HG03196 (cell line): ENCODE measurements around the gene IGFLR1.

ENCODE experiments used
- ATAC-seq: cut with Tn5 transposase; IDR thresholded peaks from one replicate; pipeline ENCODE4 v1.9.1; 2021; ENCODE audit not compliant: unreplicated experiment

IGFLR1 gene

DNA sequence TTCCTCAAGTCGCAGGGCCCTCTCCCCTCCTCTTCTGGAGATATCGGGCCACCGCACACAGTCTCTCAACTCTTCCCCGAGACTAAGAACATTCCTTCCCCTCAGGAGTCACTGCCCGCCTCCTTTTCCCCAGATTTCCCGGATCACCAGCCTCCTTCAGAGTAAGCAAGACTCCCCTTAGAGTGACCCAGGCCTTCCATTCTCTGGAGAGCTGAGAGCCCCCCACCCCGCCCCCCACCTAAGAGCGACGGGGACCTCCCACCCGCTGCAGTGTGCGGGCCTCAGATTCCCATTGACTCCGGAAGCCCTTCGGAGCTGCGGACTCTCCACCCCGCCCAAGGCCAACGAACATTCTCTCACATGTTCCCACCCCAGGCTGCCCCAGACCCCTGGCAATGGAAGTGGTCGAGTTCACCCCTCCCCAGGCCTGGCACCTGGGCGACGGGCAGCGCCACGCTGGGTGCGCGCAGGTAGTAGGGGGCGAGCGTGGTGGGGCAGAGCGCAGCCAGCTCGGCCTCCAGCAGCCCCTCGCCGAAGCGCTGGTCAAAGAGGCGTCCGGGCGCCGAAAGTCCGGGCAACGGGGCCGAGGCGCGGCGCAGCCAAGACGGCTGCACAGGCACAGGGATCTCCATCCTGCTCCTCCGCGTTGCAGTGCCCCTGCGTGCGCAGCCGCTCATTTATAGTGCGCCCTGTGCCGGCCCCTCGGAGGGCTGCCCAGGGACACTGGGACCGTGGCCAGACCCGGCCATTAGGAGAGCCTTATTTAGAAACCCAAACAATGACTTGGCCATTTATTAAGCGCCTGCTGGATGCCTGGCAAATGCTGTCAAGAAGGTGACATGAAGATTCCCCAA is 14.4 kb upstream of the IGFLR1 start, which contains the start of gene HSPB6:
Gene HSPB6 (minus strand): TSS at position 653 of the 854 bp plus-strand sequence. CDS start 21 bp downstream, at position 632.
- no peak for ATAC-seq

DNA sequence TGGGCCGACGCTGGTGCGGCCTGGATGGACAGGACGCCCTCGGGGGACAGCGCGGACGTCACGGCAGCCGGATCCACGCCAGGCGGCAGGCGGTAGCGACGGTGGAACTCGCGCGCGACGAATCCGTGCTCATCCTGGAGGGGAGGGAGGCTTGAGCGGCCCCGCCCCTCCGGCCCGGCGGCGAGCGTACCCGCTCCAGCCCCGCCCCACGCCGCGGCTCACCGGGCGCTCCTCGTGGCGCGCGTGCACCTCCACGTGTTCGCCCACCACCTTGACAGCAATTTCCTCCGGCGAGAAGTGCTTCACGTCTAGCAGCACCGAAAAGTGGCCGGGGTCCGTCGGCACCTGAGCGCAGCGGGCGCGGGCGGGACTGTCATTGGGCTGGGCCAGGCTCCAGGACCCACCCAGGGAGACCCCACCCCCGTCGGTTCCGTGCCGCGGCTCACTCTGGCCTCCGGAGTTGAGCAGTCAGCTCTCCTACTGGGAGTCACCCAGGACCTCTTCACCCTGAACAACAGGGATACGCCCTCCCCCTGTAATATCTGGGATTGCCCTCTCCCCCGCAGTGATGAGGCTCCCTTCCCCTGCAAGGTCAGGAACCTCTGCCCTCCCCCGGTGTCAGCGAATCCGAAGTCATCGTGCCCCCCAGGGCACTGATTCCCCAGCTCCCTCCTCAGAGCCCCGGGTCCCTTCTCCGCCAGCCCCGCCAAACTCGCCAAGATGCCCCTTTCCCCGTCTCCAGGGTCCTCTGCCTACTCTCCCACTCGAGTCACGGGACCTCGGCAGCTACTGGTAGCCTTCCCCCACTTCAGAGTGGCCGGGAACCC is 13.5 kb upstream of the IGFLR1 start:
- ATAC-seq, result no peak

DNA sequence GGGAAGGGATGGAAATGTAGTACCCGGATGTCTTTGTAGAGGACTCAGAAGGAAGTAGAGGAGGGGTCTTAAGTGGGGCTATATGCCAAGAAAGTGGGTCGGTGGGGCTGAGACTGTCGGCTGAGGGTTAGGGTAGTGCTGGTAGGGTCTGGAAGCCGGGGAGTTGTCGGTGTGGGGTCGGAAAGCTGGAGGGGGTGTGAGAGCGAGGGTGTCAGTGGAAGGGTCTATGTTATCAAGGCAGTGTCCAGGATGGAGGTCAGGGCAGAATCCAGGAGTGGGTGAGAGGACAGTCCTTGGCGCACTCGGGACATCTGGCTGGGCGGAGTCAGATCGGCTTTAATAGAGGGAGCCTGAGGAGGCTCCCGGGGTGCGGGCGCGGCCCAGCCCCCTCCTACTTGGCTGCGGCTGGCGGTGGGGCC is 12.9 kb upstream of the IGFLR1 start:
- no peak for ATAC-seq

DNA sequence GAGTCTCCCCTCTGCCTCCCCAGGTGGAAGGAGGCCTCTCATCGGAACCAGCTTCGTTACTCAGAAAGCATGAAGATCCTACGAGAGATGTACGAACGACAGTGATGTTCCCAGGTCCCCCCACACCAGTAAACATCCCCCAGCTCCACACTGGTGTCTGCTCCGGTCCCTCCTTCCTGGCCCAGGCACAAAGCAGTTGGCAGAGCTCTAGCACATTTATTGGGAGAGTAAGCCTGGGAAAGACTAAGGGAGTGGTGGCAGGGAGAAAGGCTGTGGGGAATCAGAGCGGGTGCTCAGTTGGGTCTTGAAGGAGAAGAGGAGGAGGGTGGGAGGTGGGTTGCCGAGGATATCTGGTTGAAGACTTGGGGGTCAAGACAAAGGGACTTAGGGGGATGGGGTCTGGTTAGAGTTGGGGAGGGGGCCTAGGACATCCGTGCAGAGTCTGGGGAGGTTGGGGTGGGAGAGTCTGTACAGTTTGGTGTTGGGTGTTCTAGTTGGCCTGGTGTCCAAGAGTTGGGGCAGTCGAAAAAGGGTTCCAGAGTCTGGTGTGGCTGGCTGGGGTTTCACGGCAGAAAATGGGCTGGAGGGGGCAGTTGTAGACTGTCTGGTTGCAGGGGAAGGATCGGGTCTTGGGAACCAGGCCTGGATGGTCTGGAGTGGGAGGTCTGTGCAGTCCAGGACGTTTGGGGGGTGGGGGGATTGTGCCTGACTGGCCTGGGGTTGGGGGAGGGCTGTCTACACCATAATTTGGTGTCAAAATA is 12.3 kb upstream of the IGFLR1 start:
- ATAC-seq, result no peak

DNA sequence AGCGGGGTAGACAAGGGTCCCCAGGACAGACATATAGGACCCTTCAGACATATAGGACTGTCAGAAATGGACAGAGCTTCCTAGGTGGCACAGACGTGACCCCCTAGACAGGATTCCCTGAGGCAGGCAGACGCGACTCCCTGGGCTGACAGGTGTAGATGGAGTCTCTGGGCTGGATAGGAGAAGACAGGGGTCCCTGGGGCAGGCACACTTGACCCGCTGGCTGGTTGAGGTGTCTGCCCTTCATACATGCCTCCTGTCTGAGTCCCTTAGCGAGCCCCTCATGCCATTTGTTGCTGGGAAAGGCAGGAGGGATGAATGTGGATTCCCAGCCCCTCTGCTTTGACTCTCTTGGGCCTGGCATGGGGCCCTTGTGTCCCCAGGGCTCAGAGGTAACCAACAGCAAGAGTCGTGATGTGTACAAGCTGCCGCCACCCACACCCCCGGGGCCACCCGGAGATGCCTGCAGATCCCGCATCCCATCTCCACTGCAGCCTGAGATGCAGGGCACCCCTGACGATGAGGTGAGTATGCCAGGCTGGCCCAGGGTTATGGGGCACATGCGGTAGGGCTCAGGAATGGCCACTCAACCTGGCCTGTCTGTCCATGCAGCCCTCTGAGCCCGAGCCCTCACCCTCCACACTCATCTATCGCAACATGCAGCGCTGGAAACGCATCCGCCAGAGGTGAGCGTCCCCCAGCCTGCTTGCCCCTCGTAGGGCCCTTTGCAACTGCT is 11.6 kb upstream of the IGFLR1 start:
- ATAC-seq, result no peak

DNA sequence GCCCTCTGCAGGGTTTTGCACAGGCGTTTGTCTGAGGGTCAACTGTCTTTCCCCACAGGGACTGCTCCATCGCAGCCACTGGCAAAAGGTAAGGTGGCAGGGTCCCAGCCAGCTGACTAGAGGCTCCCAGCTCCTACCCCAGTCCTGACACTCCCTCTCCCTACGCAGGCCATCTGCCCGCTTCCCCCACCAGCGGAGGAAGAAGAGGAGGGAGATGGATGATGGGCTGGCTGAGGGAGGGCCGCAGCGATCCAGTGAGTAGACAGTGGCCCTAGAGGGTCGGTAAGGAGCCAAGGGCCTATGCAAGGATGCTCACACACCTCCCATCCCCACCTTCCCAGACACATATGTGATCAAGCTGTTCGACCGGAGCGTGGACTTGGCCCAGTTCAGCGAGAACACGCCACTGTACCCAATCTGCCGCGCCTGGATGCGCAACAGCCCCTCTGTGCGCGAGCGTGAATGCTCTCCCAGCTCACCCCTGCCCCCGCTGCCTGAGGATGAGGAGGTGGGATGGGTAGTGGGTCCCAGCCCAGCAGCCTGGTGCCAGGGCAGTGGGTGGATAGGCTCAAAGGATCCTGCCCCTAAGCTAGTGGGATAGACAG is 10.6 kb upstream of the IGFLR1 start:
- no peak for ATAC-seq

DNA sequence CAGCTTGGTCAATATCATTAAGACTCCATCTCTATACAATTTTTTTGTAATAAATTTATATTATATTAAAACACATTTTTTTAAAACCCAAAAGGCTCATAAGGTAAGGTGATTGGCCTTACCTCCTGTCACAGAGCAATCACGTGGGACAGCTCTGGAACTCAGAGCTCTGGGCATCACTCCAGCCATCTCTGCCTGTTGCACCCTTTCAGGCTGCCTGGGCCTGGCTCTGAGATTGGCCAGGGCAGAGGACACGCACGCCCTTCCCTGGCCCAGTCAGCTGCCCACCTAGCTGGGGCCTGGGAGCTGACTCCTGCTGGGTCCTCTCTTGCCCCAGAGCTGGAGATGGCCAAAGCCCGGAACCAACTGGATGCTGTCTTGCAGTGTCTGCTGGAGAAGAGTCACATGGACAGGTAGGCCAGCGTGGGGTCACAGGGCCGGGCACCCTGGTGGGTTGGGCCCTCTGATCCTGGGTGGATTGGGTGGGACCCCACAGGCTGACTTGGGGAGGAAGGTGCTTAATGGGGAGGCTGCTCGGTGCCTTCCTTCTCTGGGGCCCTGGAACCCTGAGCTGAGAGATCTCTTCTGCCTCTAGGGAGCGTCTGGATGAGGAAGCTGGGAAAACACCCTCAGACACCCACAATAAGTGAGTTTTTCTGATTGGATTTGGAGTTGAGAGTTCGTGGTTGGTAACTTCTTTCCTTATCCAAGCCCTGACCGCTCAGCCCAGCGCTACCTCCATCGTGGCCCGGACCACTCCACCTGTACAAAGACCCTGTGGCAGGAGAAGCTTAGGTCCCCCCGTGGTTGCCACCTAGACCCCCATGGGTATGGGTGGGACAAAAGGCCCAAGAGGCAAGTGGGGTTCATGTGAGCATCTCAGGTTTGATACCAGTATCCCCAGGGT is 9.8 kb upstream of the IGFLR1 start:
- no peak for ATAC-seq

DNA sequence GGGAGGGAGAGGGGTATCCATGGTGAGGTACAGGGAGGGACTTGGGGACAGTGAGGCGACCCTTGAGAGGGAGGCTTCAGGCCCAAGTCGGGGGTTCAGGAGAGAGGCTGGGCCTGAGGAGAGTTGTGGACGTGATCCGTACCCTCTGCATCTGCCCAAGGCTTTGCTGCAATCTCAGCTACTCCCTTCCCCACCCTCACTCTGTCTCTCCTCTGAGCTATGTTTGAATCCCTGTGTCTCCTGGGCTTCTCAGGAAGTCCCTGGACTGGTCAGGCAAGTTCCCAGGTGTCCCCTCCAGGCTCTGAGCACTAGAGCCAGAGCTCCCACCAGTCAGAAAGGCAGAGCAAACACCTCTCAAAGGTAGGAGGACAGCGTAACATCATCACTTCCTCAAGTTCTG is 7.9 kb upstream of the IGFLR1 start:
- no peak for ATAC-seq

DNA sequence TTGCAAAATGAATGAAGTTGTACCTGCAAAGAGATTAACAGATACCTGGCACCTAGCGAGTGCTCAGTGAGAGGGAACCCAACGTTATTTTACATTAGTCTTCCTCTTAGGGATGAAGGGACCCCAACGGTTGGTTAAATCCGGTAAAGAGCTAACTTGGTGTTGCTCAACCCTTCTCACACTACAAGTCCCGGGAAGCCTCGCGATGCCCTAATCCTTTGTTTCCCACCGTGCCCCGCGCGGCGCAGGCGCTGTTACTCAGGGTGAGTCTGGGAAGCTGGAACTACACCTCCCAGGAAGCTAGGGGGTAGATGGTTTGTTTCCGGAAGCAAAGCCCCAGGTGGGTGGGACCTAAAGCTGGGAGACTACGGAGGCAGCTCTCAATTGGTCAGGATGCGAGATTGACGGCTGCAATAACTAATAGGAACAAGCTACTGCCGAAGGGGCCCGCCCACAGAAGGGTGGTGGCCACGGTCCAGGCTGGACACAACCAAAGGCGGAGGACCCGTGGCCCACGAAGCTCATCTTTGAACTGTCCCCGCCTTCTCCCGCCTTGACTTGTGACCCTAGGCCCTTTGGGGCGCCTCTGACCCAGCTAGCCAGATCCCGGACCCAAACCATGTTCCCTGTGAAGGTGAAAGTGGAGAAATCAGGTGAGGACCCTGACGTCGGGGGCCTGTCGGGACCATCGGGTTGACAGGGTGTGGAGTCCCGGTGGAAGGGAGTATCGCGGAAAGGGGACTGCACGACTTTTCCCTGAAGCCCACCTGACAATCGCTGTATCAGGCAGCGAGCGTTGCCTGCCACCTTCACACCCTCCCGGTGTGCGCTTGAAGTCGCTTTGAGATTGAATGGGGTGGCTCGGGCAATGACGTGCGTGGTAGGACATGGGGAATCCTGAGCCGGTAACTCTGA is 6.1 kb upstream of the IGFLR1 start, which contains the start of gene LIN37:
Gene LIN37 (plus strand): TSS at position 471 of the 915 bp plus-strand sequence. CDS start 149 bp downstream, at position 620.
- ATAC-seq, result peak; percentile 60

DNA sequence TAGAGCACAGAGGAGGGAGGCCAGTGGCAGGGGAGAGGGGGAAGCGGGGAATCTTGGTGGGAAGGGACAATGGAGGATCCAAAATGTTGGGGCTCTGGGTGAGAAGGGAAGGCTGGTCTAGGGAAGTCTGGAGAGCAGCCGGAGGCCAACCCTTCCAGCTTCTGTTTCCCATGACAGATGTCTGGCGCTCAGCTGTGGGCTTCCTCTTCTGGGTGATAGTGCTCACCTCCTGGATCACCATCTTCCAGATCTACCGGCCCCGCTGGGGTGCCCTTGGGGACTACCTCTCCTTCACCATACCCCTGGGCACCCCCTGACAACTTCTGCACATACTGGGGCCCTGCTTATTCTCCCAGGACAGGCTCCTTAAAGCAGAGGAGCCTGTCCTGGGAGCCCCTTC is 4.3 kb upstream of the IGFLR1 start:
- no peak for ATAC-seq

DNA sequence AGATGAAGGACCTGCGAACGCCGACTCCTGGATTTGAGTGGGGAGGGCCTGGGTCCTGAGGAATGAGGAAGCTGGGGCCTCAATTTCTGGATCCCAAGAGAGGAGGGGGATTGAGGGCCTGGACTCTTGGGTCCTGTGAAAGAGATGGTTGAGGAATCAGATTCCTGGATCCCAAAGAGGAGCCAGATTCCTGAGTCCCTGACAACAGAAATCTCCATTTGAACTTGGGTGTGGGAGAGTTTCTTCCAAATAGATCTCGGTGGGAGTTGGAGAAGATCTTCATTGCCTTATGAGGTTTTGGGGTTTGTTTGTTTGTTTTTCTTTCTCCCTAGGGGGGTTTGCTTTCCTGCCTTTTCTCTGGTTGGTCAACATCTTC is 3.8 kb upstream of the IGFLR1 start:
- no peak for ATAC-seq

DNA sequence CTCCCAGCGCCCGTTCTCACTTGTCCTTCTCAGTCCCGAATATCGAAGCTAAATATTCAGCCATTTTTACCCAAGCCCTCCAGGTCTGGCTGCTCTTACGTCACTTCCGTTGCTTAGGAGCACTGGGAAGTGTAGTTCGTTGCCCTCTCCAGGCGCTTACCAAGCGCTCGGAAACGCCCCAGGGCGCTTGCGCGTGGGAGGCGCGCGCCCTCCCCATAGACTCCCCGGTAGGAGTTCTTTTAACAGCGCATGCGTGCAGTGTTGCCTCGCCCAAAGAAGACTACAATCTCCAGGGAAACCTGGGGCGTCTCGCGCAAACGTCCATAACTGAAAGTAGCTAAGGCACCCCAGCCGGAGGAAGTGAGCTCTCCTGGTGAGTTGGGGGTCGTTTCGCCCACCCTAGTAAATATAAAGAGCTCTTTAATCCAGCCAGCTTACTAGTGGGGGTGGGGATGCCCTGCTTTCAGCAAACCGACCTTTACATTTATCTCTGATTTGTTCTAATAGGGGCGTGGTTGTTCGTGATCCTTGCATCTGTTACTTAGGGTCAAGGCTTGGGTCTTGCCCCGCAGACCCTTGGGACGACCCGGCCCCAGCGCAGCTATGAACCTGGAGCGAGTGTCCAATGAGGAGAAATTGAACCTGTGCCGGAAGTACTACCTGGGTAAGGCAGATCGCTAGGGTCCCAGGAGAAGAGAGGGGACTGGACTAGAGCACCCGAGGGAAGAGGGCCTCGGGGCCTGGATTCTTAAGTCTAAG is 3.3 kb upstream of the IGFLR1 start, which contains the start of the genes PSENEN and U2AF1L4:
Gene PSENEN (plus strand): TSS at position 324 of the 759 bp plus-strand sequence. CDS start 280 bp downstream, at position 604.
Gene U2AF1L4 (minus strand): TSS at position 91 of the 759 bp plus-strand sequence. CDS start 27 bp downstream, at position 64.
- peak; percentile 34 for ATAC-seq

DNA sequence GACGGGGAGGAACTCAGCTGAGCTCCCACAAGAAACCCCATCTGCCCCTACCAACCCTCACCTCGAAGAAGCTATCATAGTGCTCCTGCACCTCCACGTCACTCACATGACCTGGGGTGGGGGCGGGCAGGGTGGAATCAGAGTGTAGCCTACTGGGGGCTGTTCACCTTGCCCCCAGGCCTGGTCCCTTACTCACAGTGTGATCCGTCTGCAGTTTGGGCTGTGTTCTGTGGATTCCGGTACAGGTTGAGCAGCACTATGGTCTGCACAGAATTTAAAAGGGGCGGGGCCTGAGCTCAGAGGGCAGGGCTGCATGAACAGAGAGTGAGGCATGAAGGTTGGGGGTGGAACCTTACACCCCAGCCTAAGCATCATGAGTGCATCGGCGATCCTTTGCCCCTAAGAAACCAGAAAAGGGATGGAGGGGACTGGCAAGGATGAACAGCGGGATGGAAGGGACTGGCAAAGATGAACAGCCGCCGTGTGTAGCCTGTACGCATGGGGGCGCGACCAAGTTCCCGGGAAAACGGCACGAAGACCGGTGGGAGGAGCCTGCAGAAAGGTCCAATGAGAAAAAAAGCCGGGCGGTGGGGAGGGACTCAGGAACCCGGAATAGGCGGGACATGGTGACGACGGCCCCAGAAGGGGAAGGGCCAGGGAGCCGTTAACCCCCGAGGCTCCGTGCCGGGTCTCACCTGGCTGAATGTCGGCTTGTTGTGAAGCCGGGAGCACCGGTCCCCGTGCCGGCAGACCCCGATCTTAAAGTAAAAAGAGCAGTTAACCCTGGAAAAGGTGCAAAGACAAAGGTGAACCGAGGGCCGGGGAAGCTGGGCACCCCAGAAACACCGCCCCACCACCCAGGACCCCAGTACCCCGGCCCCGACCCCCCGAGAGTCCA is 2.4 kb upstream of the IGFLR1 start:
- peak; percentile 29 for ATAC-seq

DNA sequence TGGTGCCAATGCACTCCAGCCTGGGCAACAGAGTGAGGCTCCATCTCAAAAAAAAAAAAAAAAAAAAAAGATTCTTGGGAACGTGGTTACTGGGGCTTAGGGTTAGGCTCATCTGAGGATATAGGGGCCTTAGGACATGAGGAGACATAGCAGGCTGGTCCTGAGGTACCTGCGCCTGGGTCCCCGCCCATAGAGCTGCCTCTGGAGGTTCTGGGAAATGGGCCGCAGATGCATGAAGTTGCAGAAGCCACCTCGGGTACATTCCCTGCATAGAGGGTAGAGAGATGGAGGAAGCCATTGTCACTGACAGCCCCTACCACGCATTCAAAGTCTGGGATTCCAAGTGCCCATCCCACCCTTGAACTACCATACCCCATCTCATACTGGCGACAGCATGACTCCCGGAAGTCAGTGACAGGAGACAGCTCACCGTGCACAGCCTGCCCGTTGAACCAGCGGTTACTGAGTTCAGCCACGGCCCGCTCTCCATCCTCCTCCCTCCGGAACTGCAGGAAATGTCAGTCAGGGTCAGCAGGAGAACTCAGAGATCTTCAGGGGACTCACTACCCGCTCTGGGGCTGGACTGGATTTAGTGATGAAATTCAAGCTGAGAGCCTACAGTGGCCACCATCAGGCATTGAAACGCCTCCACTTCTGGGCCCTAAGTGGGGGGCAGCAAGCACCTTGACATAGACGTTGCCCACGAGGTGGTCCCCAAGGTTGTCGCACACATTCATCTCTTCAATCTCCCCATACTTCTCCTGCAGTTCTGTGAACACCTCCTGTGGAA is 1.6 kb upstream of the IGFLR1 start:
- no peak for ATAC-seq

DNA sequence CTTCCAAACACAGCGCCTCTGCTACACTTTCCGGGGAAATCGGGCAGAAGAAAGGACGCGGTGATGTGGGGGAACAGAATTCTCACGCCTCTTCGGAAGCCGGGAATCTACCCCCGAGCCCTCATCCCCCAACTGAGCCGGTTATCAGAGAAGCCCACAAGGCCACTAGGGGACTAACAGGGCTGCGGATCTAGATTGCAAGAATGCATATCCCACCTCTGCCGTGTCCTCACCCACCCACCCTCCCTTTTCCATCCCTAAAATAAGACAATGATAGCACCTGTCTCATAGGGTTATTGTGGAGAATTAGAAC is 1.1 kb downstream of the IGFLR1 start:
- no peak for ATAC-seq
